NCI-H510A treated with DMSO at 0.1 percent for 48 hours (cell line): ENCODE data around the gene USP22.

ENCODE experiments used
- DNase-seq: peaks from one replicate; lab custom pipeline; 2025; lab: John Stamatoyannopoulos, UW

USP22 gene

DNA sequence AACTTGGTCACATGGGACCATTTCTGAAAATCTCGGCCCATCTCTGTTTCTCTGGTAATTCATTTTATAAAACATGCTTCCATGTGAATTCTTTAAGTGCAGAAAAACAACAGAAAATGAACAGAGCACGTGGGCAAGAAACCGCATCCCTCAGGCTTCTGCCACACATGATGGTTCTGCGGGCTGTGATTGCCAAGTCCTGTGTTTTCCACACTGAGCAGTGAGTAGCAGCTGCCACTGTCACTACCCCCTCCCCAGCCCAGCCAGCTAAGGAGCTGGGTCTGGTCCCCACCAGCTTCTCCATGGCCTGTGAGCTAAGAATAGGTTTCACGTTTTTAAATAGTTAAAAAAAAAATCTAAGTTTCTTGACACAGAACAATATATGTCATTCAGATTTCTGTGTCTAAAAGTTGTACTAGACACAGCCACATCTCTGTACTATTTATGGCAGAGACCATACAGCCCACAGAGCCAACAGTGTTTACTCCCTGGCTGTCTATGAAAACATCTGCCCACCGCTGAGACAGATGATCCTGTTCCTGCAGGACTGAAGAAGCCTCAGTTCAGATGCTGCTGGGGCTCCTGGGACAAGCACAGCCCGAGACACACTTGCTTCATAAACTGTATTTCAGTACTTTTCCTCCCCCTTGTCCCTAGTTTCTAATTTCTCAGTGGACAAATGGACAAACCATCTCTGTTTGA, 41.5 kb downstream of the USP22 start:
- no peak for DNase-seq

DNA sequence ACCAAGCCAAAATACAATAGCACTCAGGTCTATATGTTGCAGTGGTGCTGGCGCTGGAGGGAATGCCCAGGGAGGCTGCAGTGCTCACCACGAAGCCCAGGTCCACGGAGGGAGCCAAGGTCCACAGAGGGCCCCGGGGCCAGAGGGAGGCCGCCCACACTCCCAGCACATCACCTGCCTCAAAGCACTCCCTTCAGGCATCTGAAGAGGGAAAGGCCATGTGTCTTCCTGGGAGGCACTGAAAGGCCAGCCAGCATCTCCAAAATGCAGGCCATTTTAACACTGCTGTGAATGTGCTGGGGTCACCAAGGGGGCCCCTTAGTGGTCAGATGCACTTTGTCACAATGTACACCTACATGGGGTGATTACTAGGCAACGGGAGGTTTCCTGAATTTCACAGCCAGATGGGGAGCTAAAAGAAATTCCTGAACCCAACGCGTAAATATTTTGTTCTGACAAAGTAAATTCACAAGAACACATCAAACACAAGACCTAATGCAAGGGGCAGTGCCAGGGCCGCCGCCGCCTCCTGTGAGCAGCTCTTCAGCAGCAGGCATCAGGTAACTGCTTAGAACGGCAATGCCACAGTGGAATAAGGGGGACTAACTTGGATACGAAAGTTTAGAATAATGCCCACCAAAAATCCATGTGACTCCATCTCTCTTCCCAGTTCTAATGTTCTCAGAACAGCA, 42.8 kb downstream of the USP22 start:
- DNase-seq: no peak

DNA sequence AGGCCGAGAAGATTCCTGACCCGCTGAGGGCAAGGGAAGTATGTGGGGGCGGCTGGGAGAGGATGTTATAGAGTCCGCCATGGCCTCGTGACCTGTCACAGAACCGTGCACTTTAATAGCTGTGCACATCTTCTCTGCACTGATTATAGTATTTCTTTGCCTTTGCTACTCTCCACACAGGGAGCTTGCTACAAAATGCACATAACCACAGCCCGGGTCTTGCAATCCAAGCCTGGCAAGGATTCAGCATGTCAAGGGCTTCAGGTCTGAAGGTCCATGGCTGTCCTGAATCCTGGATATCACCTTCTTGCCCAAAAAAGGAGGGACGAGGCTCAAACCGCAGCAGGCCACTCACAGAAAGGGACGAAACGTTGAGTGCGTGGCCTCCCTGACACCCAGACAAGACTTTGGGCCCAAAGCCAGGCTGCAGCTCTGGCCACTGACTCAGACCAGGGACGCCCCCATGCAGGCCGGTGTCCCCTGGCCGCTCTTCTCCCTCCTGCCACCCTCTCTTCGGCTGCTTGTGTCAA, 43.7 kb downstream of the USP22 start:
- DNase-seq: no peak

GRCh38 chr17:20998571-20999043, 44.2 kb downstream of the USP22 start:
- DNase-seq: no peak

DNA sequence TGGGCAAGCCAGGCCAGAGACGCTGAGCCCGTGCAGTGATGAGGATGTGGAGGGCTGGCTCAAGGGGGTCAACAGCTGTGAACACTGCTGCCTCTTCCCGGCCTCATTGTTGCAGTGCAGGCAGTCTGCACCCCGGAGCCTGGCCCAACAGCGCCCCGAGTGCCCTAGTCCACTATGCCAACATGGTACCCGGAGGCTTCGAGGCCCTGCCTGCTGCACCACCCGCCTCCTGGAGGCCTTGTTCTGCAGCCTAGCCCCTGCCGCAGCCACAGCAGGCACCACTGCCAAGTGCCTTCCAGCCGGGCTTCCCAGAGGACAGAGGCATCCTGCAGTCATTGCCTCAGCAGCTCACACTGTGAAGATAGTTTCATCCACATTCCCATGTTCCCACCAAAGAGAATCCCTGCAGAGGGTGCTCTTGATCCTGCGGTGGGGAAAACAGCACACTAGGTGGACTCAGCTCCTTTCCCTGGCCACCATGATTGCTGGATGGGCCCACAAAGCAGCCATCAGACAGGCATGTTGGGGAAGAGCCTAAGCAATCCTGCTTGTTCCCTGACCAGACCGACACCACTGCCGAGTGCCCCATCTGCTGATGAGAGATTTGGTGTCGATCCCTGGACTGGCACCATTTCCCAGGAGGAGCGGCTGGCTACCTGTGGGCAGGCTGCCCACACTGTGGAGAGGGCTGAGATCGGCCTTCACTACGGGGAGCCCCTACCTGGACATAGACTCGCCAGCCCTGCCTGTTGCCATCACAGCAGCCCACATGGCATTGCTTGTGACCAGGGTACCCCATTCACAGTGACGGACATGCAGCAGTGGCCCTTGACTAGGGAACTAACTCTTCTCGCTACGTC, 44.9 kb downstream of the USP22 start:
- DNase-seq: no peak

GRCh38 chr17:20996724-20997615, 45.8 kb downstream of the USP22 start:
- DNase-seq: no peak

DNA sequence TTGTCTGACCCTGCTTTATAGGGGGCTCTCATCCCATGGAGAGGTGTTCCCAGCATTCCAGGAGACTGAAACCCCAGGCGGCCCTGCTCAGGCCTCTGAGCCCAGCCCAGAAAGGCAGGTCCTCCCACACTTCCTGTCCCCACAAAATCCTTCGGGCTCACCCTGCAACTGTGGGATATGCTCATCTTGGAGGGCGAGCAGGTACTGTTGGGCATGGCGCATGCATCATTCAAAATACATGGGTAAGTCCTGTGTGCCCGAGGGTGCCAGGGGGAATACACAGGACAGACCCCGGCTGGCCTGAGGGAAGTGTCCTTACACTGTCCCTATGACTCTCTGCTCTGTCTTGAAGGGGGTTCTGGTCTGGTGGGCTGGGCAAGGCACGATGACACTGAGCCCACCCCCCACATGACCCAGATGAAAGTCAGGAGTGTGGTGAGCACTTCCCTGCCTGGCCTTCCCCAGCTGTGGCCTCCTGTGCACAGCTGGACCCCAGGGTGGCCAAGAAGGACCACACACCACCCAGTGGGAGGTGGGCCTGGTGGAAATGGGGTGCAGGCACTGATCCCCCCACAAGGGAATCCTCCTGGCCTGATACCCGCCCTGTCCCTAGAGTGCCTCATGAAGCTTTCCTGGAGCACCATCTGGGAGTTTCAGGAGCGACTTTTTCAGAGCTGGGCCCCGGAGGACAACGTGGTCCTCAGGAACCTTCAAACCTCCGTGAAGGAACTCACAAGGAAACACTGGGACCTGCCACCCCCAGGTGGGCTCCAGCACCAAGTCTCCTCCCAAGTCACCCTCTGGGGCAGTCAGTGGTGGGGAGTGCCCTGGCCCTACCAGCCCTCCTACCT, 46.7 kb downstream of the USP22 start:
- DNase-seq: no peak

- no peak for DNase-seq
Observed at GRCh38 chr17:20995164-20995872, 47.5 kb downstream of the USP22 start.

- no peak for DNase-seq
Observed at GRCh38 chr17:20994779-20995149, 48.0 kb downstream of the USP22 start.

- DNase-seq: no peak
Observed at GRCh38 chr17:20993863-20994778, 48.7 kb downstream of the USP22 start.

DNA sequence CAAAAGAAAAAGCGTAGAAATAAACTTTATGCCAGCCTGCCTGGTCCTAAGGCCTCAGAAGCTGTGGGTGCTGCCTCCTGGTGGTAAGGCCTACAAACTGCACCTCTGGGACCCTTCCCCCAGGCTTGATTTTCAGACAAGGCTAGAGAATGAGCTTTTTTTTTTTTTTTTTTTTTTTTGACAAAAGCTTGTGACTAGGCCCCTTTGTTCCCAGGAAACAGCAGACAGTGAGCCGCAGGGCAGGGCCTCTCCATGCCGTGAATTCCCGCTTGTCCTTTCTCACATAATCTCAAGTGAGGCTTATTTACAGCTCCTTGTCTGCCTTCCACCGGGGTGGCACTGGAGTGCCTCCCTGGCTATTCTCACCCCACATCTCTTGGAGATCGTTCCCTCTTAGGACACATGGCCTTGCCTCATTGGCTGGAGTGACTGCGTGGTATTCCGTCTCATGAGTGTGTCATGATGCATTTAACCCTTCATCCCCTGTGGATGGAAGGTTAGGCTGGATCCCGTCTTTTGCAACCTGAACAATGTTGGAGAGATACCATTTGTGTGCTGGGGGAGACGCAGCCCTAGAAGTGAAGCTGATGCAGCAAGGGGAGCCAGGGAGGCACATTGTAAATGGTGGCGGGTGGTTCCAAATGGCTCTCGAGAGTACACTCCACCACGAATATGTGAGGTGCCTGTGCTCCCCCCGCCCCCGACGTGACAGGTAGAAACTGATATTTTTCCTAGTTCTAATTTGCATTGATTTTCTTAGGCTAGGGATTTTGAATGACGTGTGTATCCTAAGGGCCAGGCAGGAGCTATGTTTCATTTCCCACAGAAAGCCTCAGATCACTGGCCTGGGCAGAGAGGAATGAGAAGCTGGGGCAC, 49.6 kb downstream of the USP22 start:
- DNase-seq: peak; percentile 79

DNA sequence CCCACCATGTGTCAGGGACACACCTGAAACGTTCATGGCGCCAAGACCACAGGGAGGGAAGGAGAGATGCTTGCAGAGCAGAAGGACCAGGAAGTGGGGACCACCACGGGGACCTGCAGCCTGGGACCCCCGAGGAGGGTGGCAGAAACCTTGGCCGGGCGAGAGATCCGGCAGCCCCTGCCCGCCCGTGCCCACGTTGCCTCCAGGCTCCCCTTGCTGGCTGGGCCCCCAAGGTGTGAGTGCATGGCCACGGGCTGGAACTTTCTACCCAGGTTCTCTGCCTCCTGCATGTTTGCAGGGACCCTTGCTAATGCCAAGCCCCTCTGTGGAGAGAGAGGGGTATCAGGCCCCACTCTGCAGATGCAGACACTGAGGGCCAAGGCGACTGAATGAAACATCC, 50.4 kb downstream of the USP22 start:
- no peak for DNase-seq

DNA sequence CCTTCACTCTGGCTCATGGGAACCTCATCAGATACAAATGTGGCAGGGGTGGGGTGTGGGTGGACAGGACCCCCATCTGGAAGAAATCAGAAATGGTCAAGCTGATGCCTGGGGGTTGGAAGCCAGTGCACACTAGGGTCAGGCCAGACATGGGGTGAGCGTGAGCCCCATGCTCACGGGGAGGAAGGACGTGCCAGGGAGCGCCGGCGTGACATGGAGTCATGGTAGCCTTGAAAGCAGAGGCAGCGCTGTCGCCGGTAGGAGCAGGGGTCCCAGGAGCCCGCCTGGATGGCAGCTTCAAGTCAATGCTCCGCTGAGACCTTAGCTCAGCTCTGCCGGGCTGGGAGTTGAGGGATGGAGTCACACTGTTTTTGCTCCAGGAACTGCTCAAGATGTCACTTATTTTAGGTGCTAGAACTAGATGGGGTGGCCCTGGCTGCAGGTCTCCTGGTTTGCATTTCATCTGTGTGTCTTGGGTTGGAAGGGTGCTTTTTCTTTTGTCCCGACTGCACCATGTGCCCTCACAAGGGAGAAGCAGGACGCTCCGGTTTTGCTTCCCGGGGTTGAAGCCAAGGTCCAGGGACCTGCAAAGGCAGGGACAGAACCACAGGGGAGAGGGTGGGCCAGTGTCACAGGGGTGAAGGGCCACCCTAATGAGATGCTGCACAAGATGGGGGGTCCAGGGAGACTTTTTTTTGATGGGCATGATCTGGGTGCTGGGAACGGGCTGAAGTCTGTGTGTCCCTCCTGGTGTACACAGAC, 51.4 kb downstream of the USP22 start:
- no peak for DNase-seq

DNA sequence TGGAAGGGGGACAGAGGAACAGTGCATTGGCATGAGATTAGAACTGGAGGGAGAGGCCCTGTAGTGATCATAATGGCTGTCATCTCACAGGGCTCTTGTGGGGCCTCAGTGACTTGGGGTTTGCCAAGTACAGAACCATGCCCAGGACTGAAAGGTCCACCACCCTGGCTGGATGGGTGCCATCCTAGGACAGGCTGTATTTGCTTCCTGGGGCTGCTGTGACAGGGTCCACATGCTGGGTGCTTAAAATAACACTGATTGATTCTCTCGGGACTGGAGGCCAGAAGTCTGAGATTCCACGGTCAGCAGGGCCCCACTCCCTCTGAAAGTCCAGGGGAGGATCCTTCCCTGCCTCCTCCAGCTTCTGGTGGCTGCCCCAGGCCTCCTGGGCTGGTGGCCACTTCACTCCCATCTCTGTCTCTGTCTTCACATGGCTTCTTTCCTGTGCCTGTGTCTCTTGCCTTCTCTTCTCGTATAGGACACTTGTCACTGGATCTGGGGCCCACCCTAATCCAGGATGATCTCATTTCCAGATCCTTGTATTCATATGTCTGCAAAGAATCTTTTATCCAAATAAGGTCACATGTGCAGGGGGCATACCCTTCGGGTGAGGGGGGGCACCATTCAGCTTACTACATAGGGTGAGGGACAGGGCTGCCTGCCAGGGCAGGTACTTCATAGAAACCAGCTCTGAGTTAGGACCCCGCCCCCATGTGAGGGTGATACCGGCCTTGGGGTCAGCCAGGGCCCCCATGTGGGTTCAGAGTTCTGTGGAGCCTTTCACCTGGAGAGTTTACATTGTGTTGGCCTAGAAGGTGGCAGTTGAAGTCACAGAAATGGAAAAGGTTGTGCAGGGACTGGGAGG, 52.6 kb downstream of the USP22 start:
- DNase-seq: no peak

DNA sequence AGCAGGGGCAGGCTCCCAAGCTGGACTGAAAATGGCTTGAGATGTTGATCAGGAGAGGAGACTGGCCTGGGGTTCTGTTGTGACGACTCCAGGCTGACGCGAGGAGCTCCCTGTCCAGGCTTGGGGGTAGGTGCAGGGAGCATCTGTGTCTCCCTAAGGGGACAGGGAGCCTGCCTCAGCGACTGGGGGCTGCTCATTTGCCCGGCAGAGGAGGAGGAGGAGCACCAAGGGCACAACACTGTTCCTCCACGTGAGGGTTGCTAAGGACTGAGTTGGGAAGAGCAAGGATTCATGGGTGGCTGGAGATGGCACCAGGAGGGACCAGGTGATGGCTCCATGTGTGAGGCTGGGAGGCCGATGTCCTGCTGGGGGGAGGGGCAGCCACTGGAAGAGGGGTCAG, 53.3 kb downstream of the USP22 start:
- DNase-seq: no peak

DNA sequence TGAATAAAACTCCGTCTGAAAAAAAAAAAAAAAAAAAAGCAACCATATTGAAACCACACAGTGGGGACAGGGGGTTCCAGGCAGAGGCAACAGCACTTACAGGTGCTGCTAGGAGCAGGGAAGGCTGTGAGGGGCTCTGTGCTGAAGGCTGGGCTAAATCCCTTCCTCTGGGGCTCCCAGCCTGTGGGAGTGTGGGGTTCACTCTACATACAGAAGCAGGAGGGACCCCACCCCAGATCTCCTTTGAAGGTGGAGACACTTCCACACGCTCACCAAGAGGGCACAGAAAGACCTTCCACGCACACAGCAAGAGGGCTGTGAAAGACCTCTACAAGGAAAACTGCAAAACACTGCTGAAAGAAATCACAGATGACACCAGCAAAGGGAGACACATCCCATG, 53.9 kb downstream of the USP22 start:
- no peak for DNase-seq
